ENCODE results near the gene AKR1C2. TPM values are rescaled to one million over a fixed set of nuclear protein-coding genes. Genes with fewer than 3 reads are reported as not detected.
"Not testable (repeated sequence)": the region's sequence is repeated elsewhere in the genome, so short reads cannot be mapped to it uniquely, and the experiment has no call there.

AKR1C2 gene
- 100 to 1,000 TPM in 3 of 4 donors, 10 to 100 TPM in 1; 51.7 to 269 (median 192) TPM for total RNA-seq

DNA sequence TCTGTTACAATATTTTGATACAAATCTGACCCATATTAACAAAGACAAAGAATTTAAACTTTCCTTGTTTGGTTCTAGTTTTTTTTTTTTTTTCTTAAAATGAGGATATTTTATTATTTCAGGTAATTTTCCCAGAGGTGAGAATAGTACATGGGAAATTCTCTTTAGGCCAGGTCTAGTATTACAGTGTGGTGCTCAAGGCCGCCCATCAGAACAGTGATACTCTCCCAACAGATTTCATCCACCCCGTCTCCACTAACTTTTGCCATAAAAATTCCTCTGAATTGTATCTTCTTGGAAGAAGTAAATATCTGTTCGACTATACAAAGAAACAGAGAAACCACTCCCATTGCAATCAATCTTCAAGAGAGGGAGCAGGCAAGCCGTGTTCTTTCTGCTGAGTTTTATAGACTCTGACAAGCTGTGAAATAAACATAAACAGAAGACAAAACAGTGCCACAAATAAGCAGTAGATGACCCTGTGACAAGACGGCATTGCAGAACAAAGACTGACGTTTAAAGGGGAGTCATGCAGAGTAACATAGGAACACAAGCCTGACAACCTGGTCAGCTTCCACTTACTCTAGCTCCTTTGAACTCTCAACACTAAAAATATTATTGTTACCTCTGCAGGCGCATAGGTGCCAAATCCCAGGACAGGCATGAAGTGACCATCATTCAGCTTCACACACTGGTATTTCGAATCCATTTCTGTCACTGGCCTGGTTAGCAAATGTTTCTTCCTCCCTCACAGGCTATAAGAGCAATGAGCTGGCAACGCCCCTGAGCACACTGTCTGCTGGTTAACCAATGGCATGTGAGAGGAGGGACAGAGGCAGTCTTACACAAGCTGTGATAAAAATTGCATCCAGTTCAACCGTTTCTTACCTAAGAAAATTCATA, at the start of gene AKR1C2:
Gene AKR1C2, minus strand, starts transcription at position 731 of the 903 bp plus-strand sequence. Its CDS starts 22 bp downstream, at position 709.
- DNase-seq (ENCODE audit: low spot score) = not testable (repeated sequence)
- peak; percentile 95 for ATAC-seq (ENCODE audit: low FRiP score)

DNA sequence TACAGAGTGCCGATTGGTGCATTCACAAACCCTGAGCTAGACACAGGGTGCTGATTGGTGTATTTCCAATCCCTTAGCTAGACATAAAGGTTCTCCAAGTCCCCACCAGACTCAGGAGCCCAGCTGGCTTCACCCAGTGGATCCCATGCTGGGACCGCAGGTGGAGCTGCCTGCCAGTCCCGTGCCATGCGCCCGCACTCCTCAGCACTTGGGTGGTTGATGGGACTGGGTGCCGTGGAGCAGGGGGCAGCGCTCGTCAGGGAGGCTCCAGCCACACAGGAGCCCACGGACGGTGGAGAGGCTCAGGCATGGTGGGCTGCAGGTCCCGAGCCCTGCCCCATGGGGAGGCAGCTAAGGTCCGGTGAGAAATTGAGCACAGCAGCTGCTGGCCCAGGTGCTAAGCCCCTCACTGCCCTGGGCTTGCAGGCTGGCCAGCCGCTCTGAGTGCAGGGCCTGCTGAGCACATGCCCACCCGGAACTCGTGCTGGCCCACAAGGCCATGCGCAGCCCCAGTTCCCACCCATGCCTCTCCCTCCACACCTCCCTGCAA, 49.4 kb upstream of the AKR1C2 start:
- DNase-seq (ENCODE audit: low spot score); ATAC-seq (ENCODE audit: low FRiP score): not testable (repeated sequence)

DNA sequence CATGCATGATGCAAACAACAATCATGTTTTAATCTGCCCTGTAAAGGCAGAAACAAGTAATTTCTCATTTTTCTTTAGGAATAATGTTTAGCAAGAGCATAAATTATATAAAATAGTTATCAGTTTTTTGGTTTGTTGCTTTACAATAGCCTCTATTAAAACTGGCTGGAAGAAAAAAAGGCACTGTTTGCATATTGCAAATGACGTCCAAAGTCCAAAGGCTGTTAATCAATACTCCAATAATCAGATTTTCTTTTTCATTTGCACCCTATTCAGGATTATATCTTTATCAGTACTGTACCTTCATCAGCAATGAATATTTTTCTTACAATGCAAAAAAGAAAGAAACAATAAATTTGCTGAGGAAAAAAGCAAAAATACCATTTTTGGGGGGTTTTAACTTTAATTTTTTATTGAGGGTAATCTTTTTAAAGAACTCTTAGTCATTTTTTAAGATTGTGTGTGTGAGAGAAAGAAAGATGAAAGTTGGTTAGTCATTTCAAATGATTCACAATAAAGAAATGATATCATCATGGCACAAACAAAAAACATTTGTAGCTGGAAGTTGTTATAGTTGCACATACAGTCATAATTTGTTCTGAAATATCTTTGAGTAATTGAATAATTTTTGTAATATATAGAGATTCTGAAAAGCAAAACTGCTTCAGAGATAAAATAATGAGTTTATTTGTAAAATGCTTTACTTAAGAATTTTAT, 44.4 kb upstream of the AKR1C2 start:
- TF ChIP-seq, protein P1, sequence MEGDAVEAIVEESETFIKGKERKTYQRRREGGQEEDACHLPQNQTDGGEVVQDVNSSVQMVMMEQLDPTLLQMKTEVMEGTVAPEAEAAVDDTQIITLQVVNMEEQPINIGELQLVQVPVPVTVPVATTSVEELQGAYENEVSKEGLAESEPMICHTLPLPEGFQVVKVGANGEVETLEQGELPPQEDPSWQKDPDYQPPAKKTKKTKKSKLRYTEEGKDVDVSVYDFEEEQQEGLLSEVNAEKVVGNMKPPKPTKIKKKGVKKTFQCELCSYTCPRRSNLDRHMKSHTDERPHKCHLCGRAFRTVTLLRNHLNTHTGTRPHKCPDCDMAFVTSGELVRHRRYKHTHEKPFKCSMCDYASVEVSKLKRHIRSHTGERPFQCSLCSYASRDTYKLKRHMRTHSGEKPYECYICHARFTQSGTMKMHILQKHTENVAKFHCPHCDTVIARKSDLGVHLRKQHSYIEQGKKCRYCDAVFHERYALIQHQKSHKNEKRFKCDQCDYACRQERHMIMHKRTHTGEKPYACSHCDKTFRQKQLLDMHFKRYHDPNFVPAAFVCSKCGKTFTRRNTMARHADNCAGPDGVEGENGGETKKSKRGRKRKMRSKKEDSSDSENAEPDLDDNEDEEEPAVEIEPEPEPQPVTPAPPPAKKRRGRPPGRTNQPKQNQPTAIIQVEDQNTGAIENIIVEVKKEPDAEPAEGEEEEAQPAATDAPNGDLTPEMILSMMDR (IDR thresholded peaks at IDR 0.05) = no peak
- no peak for ATAC-seq (ENCODE audit: low FRiP score)
- DNase-seq (ENCODE audit: low spot score) = no peak

- not testable (repeated sequence) for DNase-seq (ENCODE audit: low spot score); ATAC-seq (ENCODE audit: low FRiP score)
These were observed 43.4 kb upstream of the AKR1C2 start for GRCh38 chr10:5047055-5047454.

DNA sequence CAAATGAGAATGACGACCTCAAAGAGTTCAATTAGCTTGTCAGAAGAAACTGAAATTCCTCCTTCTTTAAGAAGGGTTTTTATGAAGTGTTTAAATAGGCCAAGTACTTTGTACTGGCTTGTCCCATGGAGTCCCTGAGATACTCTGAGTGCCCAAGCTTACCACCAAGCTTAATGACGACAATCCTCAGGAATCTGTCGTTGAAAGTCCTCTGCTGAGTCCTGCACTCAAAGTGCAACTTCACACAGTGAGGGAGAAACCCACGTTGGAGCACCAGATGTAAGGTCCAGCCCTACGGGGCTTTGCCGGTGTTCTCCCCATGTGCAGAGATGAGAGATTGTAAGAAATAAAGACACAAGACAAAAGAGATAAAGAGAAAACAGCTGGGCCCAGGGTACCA, 42.8 kb upstream of the AKR1C2 start:
- ATAC-seq (ENCODE audit: low FRiP score) (no peak), DNase-seq (ENCODE audit: low spot score) (no peak)
- TF ChIP-seq, protein P1 (IDR thresholded peaks at IDR 0.05) = no peak

- ATAC-seq (ENCODE audit: low FRiP score) (no peak), DNase-seq (ENCODE audit: low spot score) (no peak)
- TF ChIP-seq, protein P1 (IDR thresholded peaks at IDR 0.05) = no peak
These were observed 41.4 kb upstream of the AKR1C2 start for GRCh38 chr10:5045095-5045494.

GRCh38 chr10:5043716-5044115, 40.1 kb upstream of the AKR1C2 start:
- TF ChIP-seq, protein P1 (IDR thresholded peaks at IDR 0.05) = no peak
- DNase-seq (ENCODE audit: low spot score) (no peak), ATAC-seq (ENCODE audit: low FRiP score) (no peak)

- DNase-seq (ENCODE audit: low spot score) = no peak
- no peak for ATAC-seq (ENCODE audit: low FRiP score)
- TF ChIP-seq, protein P1 (IDR thresholded peaks at IDR 0.05) = no peak
These were observed 39.3 kb upstream of the AKR1C2 start for GRCh38 chr10:5042922-5043321.

Data from omental fat pad (tissue), 4 donors.